Astrocyte (in vitro differentiated cells and primary cell): Measurements from ENCODE around the gene AGPAT1.
"Not testable (repeated sequence)": the region's sequence is repeated elsewhere in the genome, so short reads cannot be mapped to it uniquely, and the experiment has no call there.

Experiments
- EZH2 ChIP-seq: IDR thresholded peaks from 2 replicates; pipeline ENCODE4 v1.6.1; 2012; ENCODE audit warnings: mild to moderate bottlenecking, low read length, inconsistent platforms; ENCODE audit not compliant: insufficient read depth
- TF ChIP-seq, protein P1 (sequence below): IDR thresholded peaks from 2 replicates; pipeline ENCODE4 v1.5.1; 2011; ENCODE audit warnings: low read depth, mild to moderate bottlenecking, inconsistent platforms, low read length, moderate library complexity; ENCODE audit not compliant: insufficient read depth

DNA sequence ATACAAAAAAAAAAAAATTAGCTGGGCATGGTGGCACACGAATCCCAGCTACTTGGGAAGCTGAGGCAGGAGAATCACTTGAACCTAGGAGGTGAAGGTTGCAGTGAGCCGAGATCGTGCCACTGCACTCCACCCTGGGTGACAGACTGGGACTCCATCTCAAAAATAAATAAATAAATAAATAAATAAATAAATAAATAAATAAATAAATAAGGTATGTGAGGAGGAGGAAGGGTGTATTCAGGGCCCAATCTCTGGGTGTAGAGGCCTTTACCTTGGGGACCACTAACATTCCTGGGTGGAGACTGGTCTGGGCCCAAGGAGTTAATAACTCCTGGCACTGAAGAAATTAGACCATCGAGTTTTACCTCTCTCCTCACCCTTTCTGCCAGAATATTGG lies 35.5 kb upstream of the AGPAT1 start:
- TF ChIP-seq, protein P1, sequence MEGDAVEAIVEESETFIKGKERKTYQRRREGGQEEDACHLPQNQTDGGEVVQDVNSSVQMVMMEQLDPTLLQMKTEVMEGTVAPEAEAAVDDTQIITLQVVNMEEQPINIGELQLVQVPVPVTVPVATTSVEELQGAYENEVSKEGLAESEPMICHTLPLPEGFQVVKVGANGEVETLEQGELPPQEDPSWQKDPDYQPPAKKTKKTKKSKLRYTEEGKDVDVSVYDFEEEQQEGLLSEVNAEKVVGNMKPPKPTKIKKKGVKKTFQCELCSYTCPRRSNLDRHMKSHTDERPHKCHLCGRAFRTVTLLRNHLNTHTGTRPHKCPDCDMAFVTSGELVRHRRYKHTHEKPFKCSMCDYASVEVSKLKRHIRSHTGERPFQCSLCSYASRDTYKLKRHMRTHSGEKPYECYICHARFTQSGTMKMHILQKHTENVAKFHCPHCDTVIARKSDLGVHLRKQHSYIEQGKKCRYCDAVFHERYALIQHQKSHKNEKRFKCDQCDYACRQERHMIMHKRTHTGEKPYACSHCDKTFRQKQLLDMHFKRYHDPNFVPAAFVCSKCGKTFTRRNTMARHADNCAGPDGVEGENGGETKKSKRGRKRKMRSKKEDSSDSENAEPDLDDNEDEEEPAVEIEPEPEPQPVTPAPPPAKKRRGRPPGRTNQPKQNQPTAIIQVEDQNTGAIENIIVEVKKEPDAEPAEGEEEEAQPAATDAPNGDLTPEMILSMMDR, result not testable (repeated sequence)
- TF ChIP-seq EZH2, result not testable (repeated sequence)
